OCI-LY7 (cell line): ENCODE results near the gene OAF. TPM values are rescaled to one million over a fixed set of nuclear protein-coding genes. Genes with fewer than 3 reads are reported as not detected.

Source experiments
- BruUV-seq: library from RNA; stranded (reverse); fragments of 400-500 nt; replicated peaks from 2 replicates; lab custom pipeline; 2021; lab: Mats Ljungman, UMichigan
- CTCF ChIA-PET: fragments of 300-600 bp; sonication (Branson Sonifier 250); formaldehyde crosslinking; loops from one replicate; lab custom pipeline; 2022; ENCODE audit warnings: antibody characterized with exemption; ENCODE audit not compliant: unreplicated experiment; lab: Charles Lee
- POLR2A ChIA-PET: fragments of 300-600 bp; sonication (Branson Sonifier 250); formaldehyde crosslinking; loops from one replicate; lab custom pipeline; 2022; ENCODE audit warnings: antibody characterized with exemption; lab: Charles Lee
- DNase-seq: peaks from one replicate; pipeline ENCODE4 v3.0.0-alpha.2; 2015; ENCODE audit warnings: low spot score
- H2AFZ ChIP-seq: fragments of 200-600 bp; sonication (generic), shearing (Covaris generic); 2 replicates; pipeline ENCODE4 v1.6.1; 2014; ENCODE audit warnings: mild to moderate bottlenecking, antibody characterized with exemption, low read length, moderate library complexity
- H3K27ac ChIP-seq: fragments of 200-600 bp; sonication (generic); 2 replicates; pipeline ENCODE4 v1.5.1; 2014; ENCODE audit warnings: mixed run types, low read depth, mild to moderate bottlenecking, moderate library complexity, low read length, inconsistent platforms; ENCODE audit not compliant: poor library complexity, severe bottlenecking
- H3K36me3 ChIP-seq: fragments of 200-600 bp; sonication (generic); 2 replicates; pipeline ENCODE4 v1.6.1; 2014; ENCODE audit warnings: mild to moderate bottlenecking, antibody characterized with exemption, low read length, moderate library complexity, mixed read lengths; ENCODE audit not compliant: insufficient read depth
- H3K4me1 ChIP-seq: fragments of 200-600 bp; sonication (generic); 2 replicates; pipeline ENCODE4 v1.5.1; 2014; ENCODE audit warnings: mild to moderate bottlenecking, low read length; ENCODE audit not compliant: insufficient read depth, poor library complexity, severe bottlenecking
- H3K4me2 ChIP-seq: fragments of 200-600 bp; sonication (generic); 2 replicates; pipeline ENCODE4 v1.6.1; 2014; ENCODE audit warnings: mild to moderate bottlenecking, low read length
- H3K4me3 ChIP-seq: fragments of 200-600 bp; sonication (generic); 2 replicates; pipeline ENCODE4 v1.5.1; 2014; ENCODE audit warnings: mild to moderate bottlenecking, low read depth, low read length; ENCODE audit not compliant: poor library complexity, severe bottlenecking
- H3K79me2 ChIP-seq: fragments of 200-600 bp; sonication (generic); 2 replicates; pipeline ENCODE4 v1.6.1; 2016; ENCODE audit warnings: low read depth, mild to moderate bottlenecking, low read length, moderate library complexity, mixed read lengths; ENCODE audit not compliant: insufficient read depth
- H3K9me2 ChIP-seq: fragments of 200-600 bp; sonication (generic); 2 replicates; pipeline ENCODE4 v1.6.1; 2016; ENCODE audit warnings: mild to moderate bottlenecking, low read length, mixed read lengths; ENCODE audit not compliant: insufficient read depth
- H3K9me3 ChIP-seq: fragments of 200-600 bp; sonication (generic); 2 replicates; pipeline ENCODE4 v1.6.1; 2014; ENCODE audit warnings: mild to moderate bottlenecking, mixed run types, low read length, mixed read lengths
- H4K20me1 ChIP-seq: fragments of 200-600 bp; sonication (generic); 2 replicates; pipeline ENCODE4 v1.6.1; 2014; ENCODE audit warnings: mild to moderate bottlenecking, antibody characterized with exemption, low read length, moderate library complexity, mixed read lengths; ENCODE audit not compliant: insufficient read depth
- EZH2phosphoT487 ChIP-seq: fragments of 200-600 bp; sonication (generic); IDR thresholded peaks from 2 replicates; pipeline ENCODE4 v1.6.1; 2018; ENCODE audit warnings: low read depth, borderline replicate concordance, mild to moderate bottlenecking, mixed run types, antibody characterized with exemption, low read length, moderate library complexity, mixed read lengths
- intact Hi-C: fragments of 100-400 bp; cut with micrococcal nuclease; formaldehyde crosslinking; loops from one replicate; pipeline ENCODE4 v1.10.0; 2022; ENCODE audit not compliant: unreplicated experiment
- total RNA-seq, 2 experiments: library from RNA; depleted of rRNA in 1 of 2; stranded (reverse); fragments of >200 nt in 1 of 2; shearing (Covaris generic) in 1 of 2; gene quantifications; 2 replicates each; pipeline ENCODE4 v1.2.3, GENCODE V29; 2014 to 2022
- TF ChIP-seq, protein P1 (sequence below): fragments of 200-600 bp; sonication (generic); conservative IDR thresholded peaks from 2 replicates; pipeline ENCODE4 v1.5.1; 2014; ENCODE audit warnings: mild to moderate bottlenecking, antibody characterized with exemption, low read length, moderate library complexity, mixed read lengths

Gene OAF
- total RNA-seq, 2 experiments from 2014 or later = 3.4 to 3.8 TPM

- TF ChIP-seq EZH2phosphoT487 = no peak
- TF ChIP-seq, protein P1, sequence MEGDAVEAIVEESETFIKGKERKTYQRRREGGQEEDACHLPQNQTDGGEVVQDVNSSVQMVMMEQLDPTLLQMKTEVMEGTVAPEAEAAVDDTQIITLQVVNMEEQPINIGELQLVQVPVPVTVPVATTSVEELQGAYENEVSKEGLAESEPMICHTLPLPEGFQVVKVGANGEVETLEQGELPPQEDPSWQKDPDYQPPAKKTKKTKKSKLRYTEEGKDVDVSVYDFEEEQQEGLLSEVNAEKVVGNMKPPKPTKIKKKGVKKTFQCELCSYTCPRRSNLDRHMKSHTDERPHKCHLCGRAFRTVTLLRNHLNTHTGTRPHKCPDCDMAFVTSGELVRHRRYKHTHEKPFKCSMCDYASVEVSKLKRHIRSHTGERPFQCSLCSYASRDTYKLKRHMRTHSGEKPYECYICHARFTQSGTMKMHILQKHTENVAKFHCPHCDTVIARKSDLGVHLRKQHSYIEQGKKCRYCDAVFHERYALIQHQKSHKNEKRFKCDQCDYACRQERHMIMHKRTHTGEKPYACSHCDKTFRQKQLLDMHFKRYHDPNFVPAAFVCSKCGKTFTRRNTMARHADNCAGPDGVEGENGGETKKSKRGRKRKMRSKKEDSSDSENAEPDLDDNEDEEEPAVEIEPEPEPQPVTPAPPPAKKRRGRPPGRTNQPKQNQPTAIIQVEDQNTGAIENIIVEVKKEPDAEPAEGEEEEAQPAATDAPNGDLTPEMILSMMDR = no peak
- H3K79me2 ChIP-seq = no peaks in the 10 kb centered on the region
- intact Hi-C loops = no loop called here
- H3K9me3 ChIP-seq = no peaks in the 10 kb centered on the region
- no peak overlapping the region for H3K4me3 ChIP-seq
- H4K20me1 ChIP-seq = no peaks in the 10 kb centered on the region
- no peaks in the 10 kb centered on the region for H3K4me1 ChIP-seq
- H3K27ac ChIP-seq = no peak overlapping the region
- ChIA-PET CTCF (no interaction called here), POLR2A (no interaction called here)
- no TSS peak for BruUV-seq
- no peak overlapping the region for H3K4me2 ChIP-seq
- no peak overlapping the region for H2AFZ ChIP-seq
- DNase-seq = no peak
- no peaks in the 10 kb centered on the region for H3K36me3 ChIP-seq
- no peaks in the 10 kb centered on the region for H3K9me2 ChIP-seq
Measured at GRCh38 chr11:120238968-120239620, 28.3 kb downstream of the OAF start.

- Histone ChIP-seq H3K36me3 (no peaks in the 10 kb centered on the region), H3K27ac (no peak within 1 kb of the TSS), H4K20me1 (no peaks in the 10 kb centered on the region), H3K9me2 (no peaks in the 10 kb centered on the region), H3K9me3 (no peaks in the 10 kb centered on the region), H3K4me1 (no peaks in the 10 kb centered on the region), H2AFZ (no peak within 1 kb of the TSS), H3K79me2 (no peaks in the 10 kb centered on the region), H3K4me3 (no peak within 1 kb of the TSS), H3K4me2 (no peak within 1 kb of the TSS)
- ChIA-PET CTCF (no interaction called here), POLR2A (no interaction called here)
- no peak for DNase-seq
- BruUV-seq = no TSS peak
- intact Hi-C loops = no loop called here
- TF ChIP-seq, protein P1 = peak; percentile 26; the same call in 1 of the 2 replicates
- TF ChIP-seq EZH2phosphoT487 = no peak
Measured at GRCh38 chr11:120239713-120240640, 29.1 kb downstream of the OAF start, which contains the start of gene POU2F3. Gene POU2F3, plus strand, starts transcription at chr11:120240140. Its CDS starts 204 bp downstream, at chr11:120240344.
